GM12878 (cell line): ENCODE results near the gene A1BG. TPM values are rescaled to one million over a fixed set of nuclear protein-coding genes. Genes with fewer than 3 reads are reported as not detected.
A peak's percentile ranks its signal among the peaks of the same experiment; 100 is the strongest.

Experiments
- ATAC-seq: fragments of 200-7000 bp; cut with Tn5 transposase; 3 replicates; pipeline ENCODE4 v1.9.1; 2020; ENCODE audit warnings: mild to moderate bottlenecking, moderate library complexity
- BruUV-seq: library from RNA; stranded (reverse); fragments of 400-500 nt; replicated peaks from 2 replicates; lab custom pipeline; 2021; lab: Mats Ljungman, UMichigan
- CTCF ChIA-PET: fragments of 300-600 bp; sonication (Branson Sonifier 250); formaldehyde crosslinking; extraction: SDS; loops from one replicate; lab custom pipeline; 2021; ENCODE audit warnings: inconsistent platforms; lab: Yijun Ruan, JAX
- POLR2A ChIA-PET: fragments of 350-600 bp; formaldehyde crosslinking; extraction: SDS; loops from one replicate; lab custom pipeline; 2021; ENCODE audit warnings: inconsistent platforms; lab: Charles Lee
- RAD21 ChIA-PET: fragments of 300-600 bp; sonication (Branson Sonifier 250); formaldehyde crosslinking; loops from one replicate; lab custom pipeline; 2023; ENCODE audit warnings: antibody characterized with exemption; ENCODE audit not compliant: unreplicated experiment; lab: Charles Lee
- SMC1A ChIA-PET: fragments of 300-600 bp; sonication (Branson Sonifier 250); formaldehyde crosslinking; loops from one replicate; lab custom pipeline; 2023; ENCODE audit not compliant: unreplicated experiment, uncharacterized antibody; lab: Charles Lee
- DNase-seq: peaks from one replicate; pipeline ENCODE4 v3.0.0-alpha.2; 2011; ENCODE audit warnings: low read depth, low spot score
- FAIRE-seq: peaks from 3 replicates; lab custom pipeline; 2011; peaks lifted over from hg19 to GRCh38; lab: Jason Lieb, UNC
- H2AFZ ChIP-seq: 2 replicates; pipeline ENCODE4 v1.6.0; 2011; ENCODE audit warnings: low read depth, low read length, control low read depth; ENCODE audit not compliant: control insufficient read depth
- H3K27ac ChIP-seq: 2 replicates; pipeline ENCODE4 v1.5.1; 2011; ENCODE audit warnings: control low read depth; ENCODE audit not compliant: control insufficient read depth, insufficient read depth
- H3K27me3 ChIP-seq, 2 experiments: replicated peaks in 1 of 2; 2 replicates each; pipeline versions ENCODE4 v1.6.0 to v1.6.1; 2011; ENCODE audit warnings: low read length in 1 of 2; ENCODE audit not compliant: control insufficient read depth in 2 of 2, insufficient read depth in 2 of 2
- H3K36me3 ChIP-seq, 2 experiments: 2 replicates each; pipeline ENCODE4 v1.5.1; 2011; ENCODE audit warnings: low read length in 1 of 2; ENCODE audit not compliant: control insufficient read depth in 2 of 2, insufficient read depth in 2 of 2
- H3K4me1 ChIP-seq: 2 replicates; pipeline ENCODE4 v1.6.1; 2011; ENCODE audit warnings: mild to moderate bottlenecking, low read length, moderate library complexity, mixed read lengths; ENCODE audit not compliant: control insufficient read depth, insufficient read depth
- H3K4me2 ChIP-seq: 2 replicates; pipeline ENCODE4 v1.6.0; 2011; ENCODE audit warnings: control low read depth; ENCODE audit not compliant: control insufficient read depth, insufficient read depth
- H3K4me3 ChIP-seq: fragments of 200-600 bp; sonication (generic); 2 replicates; pipeline ENCODE4 v1.5.1; 2016
- H3K79me2 ChIP-seq: 2 replicates; pipeline ENCODE4 v1.6.0; 2011; ENCODE audit warnings: low read length; ENCODE audit not compliant: control insufficient read depth, insufficient read depth
- H3K9ac ChIP-seq: 2 replicates; pipeline ENCODE4 v1.8.0; 2011; ENCODE audit warnings: low read length, control low read depth, mixed read lengths; ENCODE audit not compliant: control insufficient read depth, insufficient read depth
- H3K9me3 ChIP-seq: replicated peaks from 3 replicates; pipeline ENCODE4 v1.5.1; 2011; ENCODE audit warnings: mild to moderate bottlenecking, low read length; ENCODE audit not compliant: control insufficient read depth, insufficient read depth
- H4K20me1 ChIP-seq: 2 replicates; pipeline ENCODE4 v1.6.0; 2011; ENCODE audit not compliant: control insufficient read depth, insufficient read depth
- CHD4 ChIP-seq: fragments of 200-600 bp; sonication (generic); IDR thresholded peaks from 2 replicates; pipeline ENCODE4 v1.6.1; 2016; ENCODE audit warnings: mild to moderate bottlenecking
- CREM ChIP-seq: IDR thresholded peaks from 2 replicates; pipeline ENCODE4 v1.6.1; 2014; ENCODE audit warnings: antibody characterized with exemption, low read depth
- FOS ChIP-seq: IDR thresholded peaks from 3 replicates; pipeline ENCODE4 v1.6.1; 2011; ENCODE audit warnings: borderline replicate concordance; ENCODE audit not compliant: insufficient read length; ENCODE audit errors: extremely low read depth
- GABPA ChIP-seq: IDR thresholded peaks from 2 replicates; pipeline ENCODE4 v1.6.1; 2014; ENCODE audit warnings: antibody characterized with exemption, low read depth, mild to moderate bottlenecking, inconsistent platforms
- JUND ChIP-seq: IDR thresholded peaks from 2 replicates; pipeline ENCODE4 v1.6.1; 2012; ENCODE audit warnings: low read depth, mild to moderate bottlenecking, low read length, improper control_type of control experiment, moderate library complexity
- NBN ChIP-seq: fragments of 450-650 bp; IDR thresholded peaks from 2 replicates; pipeline ENCODE4 v1.6.1; 2016
- NR2C1 ChIP-seq: fragments of 450-650 bp; IDR thresholded peaks from 2 replicates; pipeline ENCODE4 v1.6.1; 2017; ENCODE audit warnings: antibody characterized with exemption, mild to moderate bottlenecking, moderate library complexity
- PML ChIP-seq: IDR thresholded peaks from 2 replicates; pipeline ENCODE4 v1.6.1; 2012; ENCODE audit warnings: low read length, inconsistent platforms
- SIX5 ChIP-seq: IDR thresholded peaks from 2 replicates; pipeline ENCODE4 v1.6.1; 2011; ENCODE audit warnings: mild to moderate bottlenecking, low read depth, low read length, moderate library complexity; ENCODE audit not compliant: severe bottlenecking
- SREBF1 ChIP-seq: IDR thresholded peaks from 2 replicates; pipeline ENCODE4 v1.6.1; 2012; ENCODE audit warnings: mild to moderate bottlenecking, low read length
- ZNF207 ChIP-seq: fragments of 450-650 bp; IDR thresholded peaks from 2 replicates; pipeline ENCODE4 v1.6.1; 2014; ENCODE audit warnings: antibody characterized with exemption, mild to moderate bottlenecking, borderline replicate concordance
- ZNF274 ChIP-seq: IDR thresholded peaks from one replicate; pipeline ENCODE4 v1.8.0; 2011; ENCODE audit not compliant: insufficient read length, insufficient read depth
- WGBS: methylation state at CpG from one replicate; pipeline ENCODE4 v1.1.6; 2016; ENCODE audit warnings: low lambda C conversion rate; ENCODE audit not compliant: insufficient replicate concordance, insufficient coverage; ENCODE audit errors: missing lambda C conversion rate; 5-methylcytosine and 5-hydroxymethylcytosine counted together
- in situ Hi-C: fragments of 300-500 bp; cut with MboI; formaldehyde crosslinking; loops from 9 replicates; pipeline ENCODE4 v1.14.3; 2018; ENCODE audit warnings: mixed read lengths
- intact Hi-C: fragments of 100-400 bp; cut with micrococcal nuclease; formaldehyde crosslinking; loops from one replicate; pipeline ENCODE4 v1.14.2; 2022; ENCODE audit not compliant: unreplicated experiment
- polyA plus RNA-seq, 11 experiments: library from polyadenylated mRNA; depleted of rRNA in 4 of 11; unstranded in 6 of 11; stranded (reverse) in 5 of 11; fragments of >200 nt; fragmentation: Nextera tagmentation in 4 of 11; fragmentation: Illumina TruSeq in 1 of 11; extraction: Ambion mirVana in 4 of 11; extraction: Trizol in 1 of 11; gene quantifications; 1 replicate in 1 of 11; 2 replicates in 10 of 11; pipeline versions ENCODE4 v1.2.1 to v1.2.3, GENCODE V29; 2011 to 2016; ENCODE audit warnings: inconsistent platforms in 2 of 11, missing spikeins in 2 of 11, low read depth in 1 of 11
- total RNA-seq, 4 experiments: library from RNA; depleted of rRNA in 3 of 4; stranded (reverse); fragments of >200 nt in 3 of 4; fragmentation: Illumina TruSeq in 1 of 4; extraction: Trizol in 1 of 4; gene quantifications; 2 replicates each; pipeline versions ENCODE4 v1.2.1 to v1.2.3, GENCODE V29; 2013 to 2021

The A1BG gene
- total and polyA plus RNA-seq, 10 of the 15 experiments (the other 5 are each of a cell fraction or from before 2014, with no cell fraction given) = 0.34 to 29.6 (median 11.8) TPM

DNA sequence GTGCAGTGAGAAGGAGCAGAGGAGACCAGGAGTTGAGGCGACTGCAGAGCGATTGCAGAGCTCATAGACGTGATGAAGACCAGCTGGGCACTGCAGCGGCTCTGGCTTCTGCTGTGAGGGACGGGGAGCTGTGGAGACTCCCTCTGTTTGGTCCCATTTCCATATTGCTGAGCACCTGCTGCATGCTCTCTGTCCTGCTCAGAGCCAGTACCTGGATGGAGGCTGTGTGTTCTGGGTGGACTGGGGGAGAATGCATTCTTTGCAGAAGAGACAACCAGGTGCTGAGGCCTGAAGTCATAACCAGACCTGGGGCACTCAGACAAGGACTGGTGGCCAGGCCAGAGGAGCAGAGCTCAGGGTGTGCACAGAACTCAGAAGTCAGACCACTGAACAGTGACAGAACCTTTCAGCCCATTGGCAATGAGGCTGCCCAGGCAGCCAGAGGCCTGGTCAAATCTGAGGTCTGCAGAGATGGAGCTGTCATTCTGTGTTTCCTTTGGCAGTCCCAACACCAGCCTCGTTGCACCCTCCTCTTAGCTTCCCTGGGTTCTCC is 1.3 kb upstream of the A1BG start:
- 60% methylated on average over 6 of the region's 6 CpGs for whole genome bisulfite sequencing
- Histone ChIP-seq H3K79me2 (no peaks in the 10 kb centered on the region), H3K4me2 (no peak overlapping the region), H3K36me3 (no peaks in the 10 kb centered on the region), H2AFZ (no peak overlapping the region), H3K4me1 (no peaks in the 10 kb centered on the region; the same call in none of the 2 replicates), H3K9me3 (peaks cover 2% of the 10 kb centered on the region; the same call in 1 of the 3 replicates), H3K27ac (no peak overlapping the region), H4K20me1 (no peaks in the 10 kb centered on the region), H3K4me3 (no peak overlapping the region), H3K27me3 (no peaks in the 10 kb centered on the region), H3K9ac (no peak overlapping the region)
- ChIA-PET CTCF (interaction anchor here (0.5 kb wide), 1 partner anchor 69 kb away, joined by 3 read pairs; no protein-coding TSS in a partner anchor), POLR2A (no interaction called here), SMC1A (no interaction called here), RAD21 (interaction anchor here (0.9 kb wide), 1 partner anchor 134 kb away, joined by 3 read pairs; no protein-coding TSS in a partner anchor)
- BruUV-seq = TSS peak; percentile 29
- TF ChIP-seq CHD4 (no peak), FOS (no peak), ZNF274 (no peak), SREBF1 (no peak), JUND (no peak), NBN (no peak), ZNF207 (no peak), CREM (no peak), NR2C1 (no peak), GABPA (no peak), SIX5 (no peak), PML (no peak)
- in situ Hi-C loops (no loop called here), intact Hi-C loops (no loop called here)
- no peak for DNase-seq
- ATAC-seq = no peak
- FAIRE-seq = no peak
